GM19193 (cell line): ENCODE measurements around the gene RPL39L.

Source experiments
- POLR2A ChIP-seq: IDR thresholded peaks from 4 replicates; pipeline ENCODE4 v1.6.1; 2011; ENCODE audit not compliant: insufficient read depth, insufficient read length; ENCODE audit errors: extremely low read depth

The RPL39L gene

GRCh38 chr3:187084580-187084979 lies 54.7 kb downstream of the RPL39L start:
- TF ChIP-seq POLR2A, result no peak

- no peak for TF ChIP-seq POLR2A
Observed at GRCh38 chr3:187084126-187084525, 55.2 kb downstream of the RPL39L start.

GRCh38 chr3:187082758-187083375 lies 56.4 kb downstream of the RPL39L start:
- no peak for TF ChIP-seq POLR2A

- no peak for TF ChIP-seq POLR2A
Observed at GRCh38 chr3:187080799-187081450, 58.4 kb downstream of the RPL39L start.

GRCh38 chr3:187079090-187080022 lies 59.9 kb downstream of the RPL39L start:
- peak; percentile 34 for TF ChIP-seq POLR2A

GRCh38 chr3:187077537-187077936 lies 61.8 kb downstream of the RPL39L start:
- no peak for TF ChIP-seq POLR2A

- no peak for TF ChIP-seq POLR2A
Observed at GRCh38 chr3:187077085-187077484, 62.2 kb downstream of the RPL39L start.

- no peak for TF ChIP-seq POLR2A
Observed at GRCh38 chr3:187076297-187076696, 63.0 kb downstream of the RPL39L start.

GRCh38 chr3:187074846-187075245 lies 64.5 kb downstream of the RPL39L start:
- TF ChIP-seq POLR2A, result no peak

- no peak for TF ChIP-seq POLR2A
Observed at GRCh38 chr3:187073581-187074098, 65.7 kb downstream of the RPL39L start.

GRCh38 chr3:187072511-187072910 lies 66.8 kb downstream of the RPL39L start:
- no peak for TF ChIP-seq POLR2A

- TF ChIP-seq POLR2A, result no peak
Observed at GRCh38 chr3:187072102-187072501, 67.2 kb downstream of the RPL39L start.
